ENCODE data around the gene IFT122. TPM values are rescaled to one million over a fixed set of nuclear protein-coding genes. Genes with fewer than 3 reads are reported as not detected.

The IFT122 gene
- total and polyA plus RNA-seq, 8 donors = 15.3 to 37.1 (median 21.8) TPM

GRCh38 chr3:129428007-129428375, 12.0 kb upstream of the IFT122 start:
- FAIRE-seq (no peak), ATAC-seq (peak; percentile 2 to 9 (median 4)), DNase-seq (no peak)
- peaks cover 0 to 20% (median 13%) of the 10 kb centered on the region in 3 donors for H3K36me3 ChIP-seq
- WGBS, 2 donors = 5 to 9% methylated on average over 8 of the region's 8 CpGs
- intact Hi-C loops (cut with DNase I) = no loop called here
- no peak overlapping the region for H3K27ac ChIP-seq
- H3K4me3 ChIP-seq = peak overlapping the region; percentile 20 to 55 (median 36)
- H3K27me3 ChIP-seq = no peaks in the 10 kb centered on the region
- TF ChIP-seq CTCF (IDR thresholded peaks at IDR 0.05) = no peak
- H3K4me1 ChIP-seq = peaks cover 0 to 8% (median 6%) of the 10 kb centered on the region in 3 donors
- no peaks in the 10 kb centered on the region for H3K9me3 ChIP-seq

GRCh38 chr3:129428376-129429079, 11.5 kb upstream of the IFT122 start, which contains the start of gene EFCAB12:
Gene EFCAB12 (minus strand): TSS chr3:129428636. CDS start chr3:129428488, 148 bp downstream.
- no peaks in the 10 kb centered on the region for H3K9me3 ChIP-seq
- ATAC-seq = peak; percentile 96 to 98 (median 98)
- H3K27ac ChIP-seq = peak within 1 kb of the TSS in 2 of 4 donors; percentile 25 to 66
- TF ChIP-seq CTCF (IDR thresholded peaks at IDR 0.05) = no peak
- peaks cover 0 to 10% (median 6%) of the 10 kb centered on the region in 3 donors for H3K4me1 ChIP-seq
- peak within 1 kb of the TSS; percentile 20 to 55 (median 36) for H3K4me3 ChIP-seq
- H3K27me3 ChIP-seq = no peaks in the 10 kb centered on the region
- WGBS, 2 donors = 1% methylated on average over 42 of the region's 42 CpGs
- DNase-seq = peak; percentile 95 to 99 (median 97)
- peaks cover 0 to 25% (median 14%) of the 10 kb centered on the region in 3 donors for H3K36me3 ChIP-seq
- FAIRE-seq = no peak
- intact Hi-C loops (cut with DNase I) = no loop called here

- H3K9me3 ChIP-seq = no peaks in the 10 kb centered on the region
- H3K4me3 ChIP-seq = no peak overlapping the region
- TF ChIP-seq CTCF (IDR thresholded peaks at IDR 0.05) = no peak
- peak overlapping the region in 2 of 4 donors; percentile 25 to 66 for H3K27ac ChIP-seq
- DNase-seq (no peak), FAIRE-seq (no peak), ATAC-seq (peak in 3 of 4 donors; percentile 2 to 46 (median 2))
- intact Hi-C loops (cut with DNase I) = no loop called here
- H3K36me3 ChIP-seq = peaks cover 0 to 26% (median 14%) of the 10 kb centered on the region in 3 donors
- peaks cover 0 to 15% (median 6%) of the 10 kb centered on the region in 3 donors for H3K4me1 ChIP-seq
- no peaks in the 10 kb centered on the region for H3K27me3 ChIP-seq
- WGBS, 2 donors = 65 to 71% methylated on average over 3 of the region's 3 CpGs
Measured at GRCh38 chr3:129429080-129429451, 11.0 kb upstream of the IFT122 start.

GRCh38 chr3:129429602-129430001, 10.4 kb upstream of the IFT122 start:
- FAIRE-seq (no peak), DNase-seq (no peak)
- intact Hi-C loops (cut with DNase I) = no loop called here

More at GRCh38 chr3:129429602-129430001, 10.4 kb upstream of the IFT122 start:
- no peak overlapping the region for H3K4me3 ChIP-seq
- no peaks in the 10 kb centered on the region for H3K9me3 ChIP-seq
- peaks cover 0 to 26% (median 14%) of the 10 kb centered on the region in 3 donors for H3K36me3 ChIP-seq
- H3K27ac ChIP-seq = peak overlapping the region in 2 of 4 donors; percentile 23 to 25
- TF ChIP-seq CTCF (IDR thresholded peaks at IDR 0.05) = no peak
- H3K27me3 ChIP-seq = no peaks in the 10 kb centered on the region
- peak in 1 of 4 donors; percentile 1 for ATAC-seq
- 81 to 90% methylated on average over 4 of the region's 4 CpGs for WGBS, 2 donors
- H3K4me1 ChIP-seq = peaks cover 0 to 19% (median 6%) of the 10 kb centered on the region in 3 donors

Data from pancreas (tissue), 10 donors.